Measurements from ENCODE around the gene DLGAP1. TPM values are rescaled to one million over a fixed set of nuclear protein-coding genes. Genes with fewer than 3 reads are reported as not detected.
A peak's percentile ranks its signal among the peaks of the same experiment; 100 is the strongest.

Gene DLGAP1
- total and polyA plus RNA-seq, 10 of the 15 experiments (the other 5 are each of a cell fraction or from before 2014, with no cell fraction given): 0.23 to 27.6 (median 1.9) TPM

DNA sequence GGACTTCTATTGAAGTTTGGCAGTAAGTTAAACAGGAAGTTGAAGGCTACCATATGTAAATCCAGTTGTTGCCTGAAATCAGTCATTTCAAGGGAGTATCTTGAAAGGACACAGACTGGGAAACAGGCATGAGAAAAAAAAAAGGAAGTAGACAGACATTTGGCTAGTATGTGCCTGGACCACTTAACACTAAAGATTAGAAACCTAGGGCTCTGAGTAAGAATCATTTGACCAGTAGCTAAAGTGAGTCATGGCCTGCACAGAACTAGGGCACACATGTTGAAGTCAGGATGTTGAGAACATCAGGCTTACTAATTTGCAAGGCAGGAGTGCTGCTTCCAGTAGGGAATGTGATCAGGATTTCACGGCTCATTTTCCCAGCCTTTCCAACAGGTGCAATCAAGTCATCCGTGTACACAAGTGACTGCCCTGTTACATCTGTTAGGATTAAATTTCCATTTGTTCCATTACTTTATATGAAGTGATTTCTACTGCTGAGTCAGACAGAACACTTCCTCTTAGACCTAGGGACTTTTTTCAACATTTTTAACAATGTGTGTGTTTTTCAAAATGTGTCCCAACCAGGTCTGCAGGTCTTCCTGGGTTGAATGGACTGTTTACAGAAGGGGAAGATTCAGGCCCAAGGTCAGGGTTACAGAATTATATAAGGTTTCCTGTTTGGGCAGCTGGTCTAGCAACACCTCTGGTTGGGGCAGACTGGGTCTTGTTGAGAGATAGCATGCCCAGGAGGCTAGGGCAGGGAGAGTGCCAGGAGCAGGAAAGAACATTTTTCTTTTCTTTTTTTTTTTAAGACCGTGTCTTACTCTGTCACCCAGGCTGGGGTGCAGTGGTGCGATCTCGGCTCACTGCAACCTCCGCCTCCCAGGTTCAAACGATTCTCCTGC is 859.5 kb downstream of the DLGAP1 start (continued):
- no peak for TF ChIP-seq BMI1 (IDR thresholded peaks at IDR 0.05; ENCODE audit: borderline replicate concordance)
- no peak for TF ChIP-seq NFYB (IDR thresholded peaks at IDR 0.05; ENCODE audit: insufficient read depth, low read depth, low read length)
- TF ChIP-seq YY1 (IDR thresholded peaks at IDR 0.05; ENCODE audit: low read depth, low read length): no peak
- no peak for TF ChIP-seq TARDBP (IDR thresholded peaks at IDR 0.05; ENCODE audit: borderline replicate concordance)
- no peak for TF ChIP-seq RCOR1 (conservative IDR thresholded peaks at IDR 0.05; ENCODE audit: low read depth, low read length)
- TF ChIP-seq SMC3 (IDR thresholded peaks at IDR 0.05; ENCODE audit: borderline replicate concordance, low read length): 0 out of 2 replicates have a peak, but pooled peaks have one; percentile 4
- TF ChIP-seq ESRRA (IDR thresholded peaks at IDR 0.05; ENCODE audit: low read length): no peak
- TF ChIP-seq GABPA (IDR thresholded peaks at IDR 0.05; ENCODE audit: low read depth): no peak
- no peak for TF ChIP-seq E4F1 (IDR thresholded peaks at IDR 0.05; ENCODE audit: borderline replicate concordance, partially characterized antibody)
- TF ChIP-seq ZNF24 (IDR thresholded peaks at IDR 0.05): no peak
- TF ChIP-seq, protein P1, sequence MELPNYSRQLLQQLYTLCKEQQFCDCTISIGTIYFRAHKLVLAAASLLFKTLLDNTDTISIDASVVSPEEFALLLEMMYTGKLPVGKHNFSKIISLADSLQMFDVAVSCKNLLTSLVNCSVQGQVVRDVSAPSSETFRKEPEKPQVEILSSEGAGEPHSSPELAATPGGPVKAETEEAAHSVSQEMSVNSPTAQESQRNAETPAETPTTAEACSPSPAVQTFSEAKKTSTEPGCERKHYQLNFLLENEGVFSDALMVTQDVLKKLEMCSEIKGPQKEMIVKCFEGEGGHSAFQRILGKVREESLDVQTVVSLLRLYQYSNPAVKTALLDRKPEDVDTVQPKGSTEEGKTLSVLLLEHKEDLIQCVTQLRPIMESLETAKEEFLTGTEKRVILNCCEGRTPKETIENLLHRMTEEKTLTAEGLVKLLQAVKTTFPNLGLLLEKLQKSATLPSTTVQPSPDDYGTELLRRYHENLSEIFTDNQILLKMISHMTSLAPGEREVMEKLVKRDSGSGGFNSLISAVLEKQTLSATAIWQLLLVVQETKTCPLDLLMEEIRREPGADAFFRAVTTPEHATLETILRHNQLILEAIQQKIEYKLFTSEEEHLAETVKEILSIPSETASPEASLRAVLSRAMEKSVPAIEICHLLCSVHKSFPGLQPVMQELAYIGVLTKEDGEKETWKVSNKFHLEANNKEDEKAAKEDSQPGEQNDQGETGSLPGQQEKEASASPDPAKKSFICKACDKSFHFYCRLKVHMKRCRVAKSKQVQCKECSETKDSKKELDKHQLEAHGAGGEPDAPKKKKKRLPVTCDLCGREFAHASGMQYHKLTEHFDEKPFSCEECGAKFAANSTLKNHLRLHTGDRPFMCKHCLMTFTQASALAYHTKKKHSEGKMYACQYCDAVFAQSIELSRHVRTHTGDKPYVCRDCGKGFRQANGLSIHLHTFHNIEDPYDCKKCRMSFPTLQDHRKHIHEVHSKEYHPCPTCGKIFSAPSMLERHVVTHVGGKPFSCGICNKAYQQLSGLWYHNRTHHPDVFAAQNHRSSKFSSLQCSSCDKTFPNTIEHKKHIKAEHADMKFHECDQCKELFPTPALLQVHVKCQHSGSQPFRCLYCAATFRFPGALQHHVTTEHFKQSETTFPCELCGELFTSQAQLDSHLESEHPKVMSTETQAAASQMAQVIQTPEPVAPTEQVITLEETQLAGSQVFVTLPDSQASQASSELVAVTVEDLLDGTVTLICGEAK (IDR thresholded peaks at IDR 0.05; ENCODE audit: borderline replicate concordance): no peak
- TF ChIP-seq SMARCA5 (IDR thresholded peaks at IDR 0.05): no peak
- no peak for TF ChIP-seq SUZ12 (IDR thresholded peaks at IDR 0.05; ENCODE audit: unreplicated experiment)
- no peak for TF ChIP-seq NFYA (IDR thresholded peaks at IDR 0.05; ENCODE audit: borderline replicate concordance, low read depth, low read length)
- TF ChIP-seq ELK1 (IDR thresholded peaks at IDR 0.05; ENCODE audit: low read depth, low read length): no peak
- TF ChIP-seq BCL3 (IDR thresholded peaks at IDR 0.05; ENCODE audit: borderline replicate concordance, insufficient read depth, low read depth, low read length, poor library complexity, severe bottlenecking): peak; percentile 71
- no peak for TF ChIP-seq STAT1 (conservative IDR thresholded peaks at IDR 0.05)
- TF ChIP-seq EZH2 (IDR thresholded peaks at IDR 0.05; ENCODE audit: borderline replicate concordance, control insufficient read depth, low read depth, low read length): no peak
- peak; percentile 75 for TF ChIP-seq SPI1 (IDR thresholded peaks at IDR 0.05; ENCODE audit: borderline replicate concordance, insufficient read depth, low read depth, low read length)
